Epidermal melanocyte (primary cell): ENCODE results near the gene PALD1.
"Not testable (repeated sequence)": the region's sequence is repeated elsewhere in the genome, so short reads cannot be mapped to it uniquely, and the experiment has no call there.

Experiments used
- DNase-seq: peaks from one replicate; pipeline ENCODE4 v3.0.0; 2011; ENCODE audit warnings: low spot score; ENCODE audit not compliant: insufficient read length

The PALD1 gene

DNA sequence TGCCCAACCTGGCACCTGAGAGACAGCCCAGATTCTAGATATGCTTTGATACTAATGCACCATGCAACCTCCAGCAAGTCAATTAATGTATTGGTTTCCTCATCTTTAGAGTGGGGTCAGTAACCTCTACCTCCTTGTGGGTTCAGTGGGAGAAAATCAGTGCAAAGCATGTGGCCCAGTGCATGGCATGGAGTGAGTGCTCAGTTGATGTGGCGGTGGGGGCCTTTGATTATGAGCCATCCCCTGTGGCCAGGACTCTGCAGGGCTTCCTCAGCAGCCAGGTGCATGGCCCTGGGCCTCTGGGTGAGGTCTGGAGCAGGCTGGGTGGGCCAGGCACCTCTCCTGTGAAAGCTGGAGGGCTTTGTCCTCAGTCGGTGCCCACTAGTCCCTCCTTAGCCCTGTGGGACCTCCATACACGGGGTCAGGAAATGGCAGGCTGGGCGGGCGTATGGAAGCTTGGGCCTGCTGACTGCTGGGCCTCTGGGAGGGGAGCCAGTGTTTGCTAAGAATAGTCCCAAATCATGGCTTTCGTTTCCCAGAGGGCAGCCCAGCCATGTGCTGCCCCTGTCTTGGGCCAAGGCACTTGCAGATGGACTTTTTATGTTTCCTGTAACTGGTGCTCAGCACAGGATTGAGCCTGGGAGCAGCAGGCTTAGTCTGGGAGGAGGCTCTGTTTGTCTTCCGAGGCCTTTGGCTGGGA lies 3.4 kb downstream of the PALD1 start:
- no peak for DNase-seq

- DNase-seq: no peak
These were observed 4.6 kb downstream of the PALD1 start for GRCh38 chr10:70482982-70483760.

- not testable (repeated sequence) for DNase-seq
These were observed 5.3 kb downstream of the PALD1 start for GRCh38 chr10:70483872-70484271.

GRCh38 chr10:70487824-70488223 lies 9.3 kb downstream of the PALD1 start:
- no peak for DNase-seq

GRCh38 chr10:70490142-70490541 lies 11.6 kb downstream of the PALD1 start:
- no peak for DNase-seq

DNA sequence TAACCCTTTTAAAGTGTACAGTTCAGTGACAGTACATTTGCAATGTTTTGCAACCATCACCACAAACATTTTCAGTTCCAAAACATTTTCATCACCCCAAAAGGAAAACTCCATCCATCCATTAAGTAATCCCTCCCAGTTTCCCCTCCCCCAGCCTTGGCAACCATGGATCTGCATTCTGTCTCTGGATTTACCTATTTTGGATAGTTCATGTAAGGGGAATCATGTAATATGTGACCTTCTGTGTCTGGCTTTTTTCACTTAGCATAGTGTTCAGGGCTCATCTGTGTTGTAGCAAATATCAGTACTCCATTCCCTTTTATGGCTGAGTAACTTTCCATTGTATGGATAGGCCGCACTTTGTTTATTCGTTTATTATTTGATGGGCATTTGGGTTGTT lies 13.0 kb downstream of the PALD1 start:
- no peak for DNase-seq

DNA sequence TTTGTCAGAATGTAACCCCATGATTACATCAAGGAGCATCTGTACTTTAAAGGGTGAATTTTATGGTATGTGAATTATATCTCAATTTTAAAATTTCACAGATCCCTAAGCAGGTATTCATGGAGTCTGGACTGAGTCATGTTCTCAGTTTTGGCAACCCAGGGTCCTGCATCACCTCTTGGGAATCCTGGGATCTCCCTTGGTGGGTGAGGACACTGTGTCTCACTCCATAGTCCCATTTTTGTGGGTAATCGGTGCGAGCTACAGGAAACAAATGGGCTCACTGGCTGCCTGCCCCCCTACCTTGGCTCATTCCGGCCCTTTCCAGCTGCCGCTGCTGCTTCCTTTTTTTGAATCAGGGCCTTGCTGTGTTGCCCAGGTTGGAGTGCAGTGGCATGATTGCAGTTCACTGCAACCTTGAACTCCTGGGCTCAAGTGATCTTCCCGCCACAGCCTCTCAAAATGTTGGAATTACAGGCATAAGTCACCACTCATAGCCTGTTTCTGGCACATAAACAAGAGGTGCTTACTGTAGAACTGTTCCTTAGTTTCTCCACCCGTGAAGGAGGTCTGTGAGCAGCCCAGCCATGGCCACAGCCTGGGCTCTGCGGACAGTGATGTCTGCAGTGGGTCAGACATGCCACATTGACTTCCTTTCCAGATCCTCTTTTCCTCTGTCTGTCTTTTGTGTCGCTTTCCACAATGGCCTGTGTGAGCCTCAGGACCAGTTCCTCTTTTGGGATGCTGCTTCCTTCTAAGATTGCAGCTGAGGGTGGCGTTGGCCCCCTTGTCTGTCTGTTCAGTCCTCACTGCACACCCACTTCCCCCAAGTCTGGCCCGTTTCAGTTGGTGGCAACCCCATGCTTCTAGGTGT lies 14.5 kb downstream of the PALD1 start:
- no peak for DNase-seq

DNA sequence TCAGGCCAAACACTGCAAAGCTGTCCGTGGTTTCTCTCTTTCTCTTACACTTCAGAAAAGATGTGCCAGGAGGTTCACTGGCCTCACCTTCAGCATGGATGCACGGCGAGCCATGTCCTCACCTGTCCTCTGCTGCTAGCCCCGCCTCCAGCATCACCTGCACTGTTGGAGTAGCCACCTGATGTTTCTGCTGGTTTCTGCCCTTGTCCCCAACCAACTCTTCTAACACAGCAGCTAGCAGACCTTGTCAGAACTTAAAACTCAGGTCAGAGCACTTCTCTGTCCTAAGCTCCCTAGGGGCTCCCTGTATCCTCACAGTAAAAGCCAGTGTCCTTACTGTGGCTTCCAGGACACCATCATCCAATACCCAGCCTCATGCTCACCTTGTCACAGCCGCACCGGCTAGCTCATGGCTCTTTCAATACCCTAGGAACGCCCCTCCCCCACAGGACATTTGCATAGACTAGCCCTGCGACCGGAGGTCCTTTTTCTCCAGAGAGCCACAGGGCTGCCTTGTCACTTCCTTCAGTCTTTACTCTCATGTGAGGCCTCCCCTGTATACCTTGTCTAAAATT lies 15.2 kb downstream of the PALD1 start:
- no peak for DNase-seq

DNA sequence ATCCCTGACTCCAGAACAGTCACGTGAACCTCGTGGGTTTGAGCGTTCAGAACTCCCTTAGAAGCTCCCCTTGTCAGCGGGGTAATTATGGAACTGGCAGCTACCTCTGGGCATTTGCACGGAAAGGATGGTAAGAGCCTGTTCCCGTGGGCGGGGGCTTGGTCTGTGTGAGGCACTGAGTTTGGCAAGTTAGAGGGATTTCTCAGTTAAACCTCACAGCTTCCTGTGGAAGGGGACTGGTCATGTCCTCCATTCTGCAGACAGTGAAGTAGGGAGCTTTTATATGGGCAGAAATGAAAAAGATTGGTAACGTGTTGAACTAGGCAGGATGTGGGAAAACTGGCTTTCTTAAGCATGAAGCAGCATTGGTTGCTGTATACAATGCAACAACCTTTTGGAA lies 16.0 kb downstream of the PALD1 start:
- no peak for DNase-seq

- DNase-seq: no peak
These were observed 16.4 kb downstream of the PALD1 start for GRCh38 chr10:70494966-70495365.

GRCh38 chr10:70495691-70496261 lies 17.2 kb downstream of the PALD1 start:
- DNase-seq: no peak

GRCh38 chr10:70496341-70497119 lies 18.0 kb downstream of the PALD1 start:
- DNase-seq: no peak

DNA sequence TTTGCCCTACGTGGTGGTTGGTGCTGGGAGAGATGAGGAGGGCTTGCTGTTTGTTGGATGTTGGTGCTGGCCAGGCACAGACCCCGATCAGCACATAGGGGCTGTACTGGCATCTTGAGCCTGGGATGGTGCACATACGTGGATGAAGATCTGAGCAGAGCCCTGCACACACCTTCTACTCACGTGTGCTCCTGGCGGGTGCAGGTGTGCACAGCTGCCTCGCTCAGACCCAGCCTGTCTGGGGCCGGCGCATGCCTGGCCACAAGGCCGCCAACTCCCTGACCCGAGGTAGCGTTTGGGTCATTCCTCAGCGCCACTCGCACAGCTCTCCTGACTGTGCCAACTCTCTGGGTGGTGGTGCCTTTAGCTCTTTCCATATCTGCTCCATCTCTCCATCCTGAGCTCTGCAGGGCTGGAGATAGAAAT lies 18.6 kb downstream of the PALD1 start:
- DNase-seq: no peak

GRCh38 chr10:70498970-70499835 lies 20.6 kb downstream of the PALD1 start:
- DNase-seq: no peak

- no peak for DNase-seq
These were observed 21.2 kb downstream of the PALD1 start for GRCh38 chr10:70499836-70500167.

DNA sequence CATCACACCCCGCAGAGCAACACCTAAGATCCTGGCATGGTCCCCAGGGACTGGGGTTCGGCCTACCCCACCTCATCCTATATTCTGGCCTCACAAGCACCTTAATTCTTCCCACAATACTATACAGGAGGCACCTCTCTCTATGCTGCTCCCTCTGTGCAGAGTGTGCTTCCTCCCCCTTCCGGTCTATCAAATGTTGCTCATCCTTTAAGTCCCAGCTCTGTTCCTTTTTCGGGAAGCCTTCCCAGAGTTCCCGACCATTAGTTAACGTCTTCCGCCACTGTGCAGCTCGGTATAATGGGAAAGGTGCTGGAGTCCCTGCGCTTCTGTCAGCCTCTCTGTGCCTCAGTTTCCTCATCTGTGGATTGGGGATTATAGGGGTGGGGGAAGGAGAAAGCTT lies 21.8 kb downstream of the PALD1 start:
- DNase-seq: no peak

DNA sequence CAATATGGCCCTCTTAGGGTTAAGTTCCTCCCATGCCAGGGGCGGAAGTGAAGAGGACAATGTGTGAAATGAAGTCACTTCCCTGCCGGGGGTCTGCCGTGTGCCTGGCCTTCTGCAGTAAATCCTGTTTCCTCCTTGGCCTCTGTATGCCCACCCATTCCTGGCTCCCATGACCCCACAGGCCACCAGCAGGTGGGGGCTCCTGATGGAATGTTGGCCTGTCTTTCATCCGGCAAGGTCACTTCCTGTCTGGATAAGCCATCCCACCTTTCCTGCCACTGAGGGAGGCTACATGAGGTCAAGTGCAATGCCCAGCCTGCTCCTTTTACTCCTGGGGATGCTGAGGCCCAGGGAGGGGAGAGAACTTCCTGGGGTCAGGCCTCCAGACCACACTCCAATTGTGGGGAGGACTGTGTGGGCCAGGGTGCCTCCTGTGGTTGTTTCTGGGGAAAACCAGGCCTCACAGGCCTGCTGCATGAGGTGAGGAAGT lies 22.3 kb downstream of the PALD1 start:
- DNase-seq: no peak

- DNase-seq: no peak
These were observed 23.8 kb downstream of the PALD1 start for GRCh38 chr10:70502406-70502805.

GRCh38 chr10:70503776-70504175 lies 25.2 kb downstream of the PALD1 start:
- no peak for DNase-seq
